H1 (cell line): Measurements from ENCODE around the gene AGER. TPM values are rescaled to one million over a fixed set of nuclear protein-coding genes. Genes with fewer than 3 reads are reported as not detected.

Experiments
- CTCF ChIA-PET: fragments of 300-600 bp; sonication (Branson Sonifier 250); formaldehyde crosslinking; loops from one replicate; lab custom pipeline; 2021; ENCODE audit not compliant: partially characterized antibody; lab: Charles Lee
- POLR2A ChIA-PET: fragments of 300-600 bp; sonication (Branson Sonifier 250); formaldehyde crosslinking; loops from one replicate; lab custom pipeline; 2021; ENCODE audit warnings: inconsistent platforms; ENCODE audit not compliant: partially characterized antibody; lab: Charles Lee
- DNase-seq, 2 experiments: peaks; one replicate each; pipeline versions ENCODE4 v3.0.0 to v3.0.0-alpha.2; 2010 to 2022; ENCODE audit warnings: low spot score in 2 of 2, low read depth in 1 of 2, mixed read lengths in 1 of 2
- FAIRE-seq: peaks from 2 replicates; lab custom pipeline; 2011; peaks lifted over from hg19 to GRCh38; lab: Jason Lieb, UNC
- H2AFZ ChIP-seq: 2 replicates; pipeline ENCODE4 v1.8.1; 2012; ENCODE audit warnings: low read length, inconsistent platforms
- H2AK5ac ChIP-seq: 2 replicates; pipeline ENCODE4 v1.6.1; 2013; ENCODE audit warnings: low read depth, low read length
- H2BK120ac ChIP-seq: replicated peaks from 2 replicates; pipeline ENCODE3; 2013; ENCODE audit warnings: low read depth, low read length, inconsistent platforms
- H2BK12ac ChIP-seq: 2 replicates; pipeline ENCODE4 v1.6.1; 2013; ENCODE audit warnings: low read depth, low read length
- H2BK15ac ChIP-seq: 2 replicates; pipeline ENCODE4 v1.6.1; 2013; ENCODE audit warnings: low read length
- H2BK20ac ChIP-seq: 2 replicates; pipeline ENCODE4 v1.6.1; 2013; ENCODE audit warnings: low read length
- H2BK5ac ChIP-seq: 2 replicates; pipeline ENCODE4 v1.6.1; 2013; ENCODE audit warnings: low read depth, low read length
- H3K14ac ChIP-seq: 2 replicates; pipeline ENCODE4 v1.6.1; 2013; ENCODE audit warnings: inconsistent platforms; ENCODE audit not compliant: insufficient read length
- H3K18ac ChIP-seq: 2 replicates; pipeline ENCODE4 v1.6.1; 2013; ENCODE audit warnings: low read length; ENCODE audit errors: extremely low read depth
- H3K23ac ChIP-seq: 2 replicates; pipeline ENCODE4 v1.6.1; 2013; ENCODE audit warnings: inconsistent platforms; ENCODE audit not compliant: insufficient read length
- H3K23me2 ChIP-seq: 2 replicates; pipeline ENCODE4 v1.6.1; 2013; ENCODE audit warnings: low read depth, low read length
- H3K27ac ChIP-seq: 2 replicates; pipeline ENCODE4 v1.6.1; 2011; ENCODE audit warnings: low read depth, low read length, inconsistent platforms
- H3K27me3 ChIP-seq, 4 experiments: replicated peaks in 1 of 4; 1 replicate in 1 of 4; 2 replicates in 3 of 4; pipeline versions ENCODE4 v1.6.1 to v1.8.1; 2011 to 2013; ENCODE audit warnings: low read length in 3 of 4, mild to moderate bottlenecking in 3 of 4, inconsistent platforms in 2 of 4, mixed read lengths in 2 of 4, moderate library complexity in 1 of 4; ENCODE audit not compliant: control insufficient read depth in 3 of 4, insufficient read depth in 3 of 4; ENCODE audit errors: extremely low read depth in 1 of 4
- H3K36me3 ChIP-seq, 4 experiments: 2 replicates each; pipeline versions ENCODE4 v1.6.1 to v1.8.1; 2011 to 2013; ENCODE audit warnings: mild to moderate bottlenecking in 4 of 4, low read length in 3 of 4, moderate library complexity in 2 of 4, control low read depth in 1 of 4, inconsistent platforms in 1 of 4; ENCODE audit not compliant: insufficient read depth in 4 of 4, control insufficient read depth in 2 of 4
- H3K4ac ChIP-seq: replicated peaks from 2 replicates; pipeline ENCODE3; 2013; ENCODE audit warnings: low read length, low read depth, mixed read lengths, inconsistent platforms; ENCODE audit not compliant: insufficient read length
- H3K4me1 ChIP-seq, 4 experiments: replicated peaks in 1 of 4; 1 replicate in 1 of 4; 2 replicates in 3 of 4; pipeline versions ENCODE4 v1.6.1 to v1.8.1; 2011 to 2013; ENCODE audit warnings: low read length in 3 of 4, inconsistent platforms in 2 of 4, mixed read lengths in 1 of 4; ENCODE audit not compliant: insufficient read depth in 4 of 4, control insufficient read depth in 3 of 4
- H3K4me2 ChIP-seq, 2 experiments: 2 replicates each; pipeline versions ENCODE4 v1.6.1 to v1.8.1; 2011 to 2013; ENCODE audit warnings: low read depth in 2 of 2, low read length in 2 of 2, control low read depth in 1 of 2, inconsistent platforms in 1 of 2, mild to moderate bottlenecking in 1 of 2; ENCODE audit not compliant: insufficient read depth in 1 of 2
- H3K4me3 ChIP-seq, 4 experiments: fragments of 200-600, 300-600 bp in 1 of 4; sonication (generic), shearing (Covaris generic), sonication (Bioruptor Twin) in 1 of 4; 2 replicates each; pipeline versions ENCODE4 v1.5.1 to v1.8.1; 2011 to 2016; ENCODE audit warnings: low read length in 4 of 4, low read depth in 3 of 4, control low read depth in 2 of 4, inconsistent platforms in 2 of 4, mild to moderate bottlenecking in 2 of 4, mixed read lengths in 1 of 4, moderate library complexity in 1 of 4; ENCODE audit not compliant: insufficient read depth in 2 of 4; ENCODE audit errors: extremely low read depth in 1 of 4
- H3K56ac ChIP-seq: replicated peaks from 2 replicates; pipeline ENCODE3; 2013; ENCODE audit warnings: low read depth, mild to moderate bottlenecking, mixed read lengths, low read length, inconsistent platforms; ENCODE audit not compliant: insufficient read length
- H3K79me1 ChIP-seq: 2 replicates; pipeline ENCODE4 v1.6.1; 2013; ENCODE audit warnings: low read depth, low read length, control low read depth
- H3K79me2 ChIP-seq, 2 experiments: 2 replicates each; pipeline versions ENCODE4 v1.6.1 to v1.8.1; 2012 to 2013; ENCODE audit warnings: low read length in 2 of 2, mild to moderate bottlenecking in 2 of 2, inconsistent platforms in 1 of 2; ENCODE audit not compliant: insufficient read depth in 2 of 2, control insufficient read depth in 1 of 2
- H3K9ac ChIP-seq, 4 experiments: replicated peaks in 1 of 4; 1 replicate in 1 of 4; 2 replicates in 3 of 4; pipeline versions ENCODE4 v1.6.1 to v1.8.1; 2011 to 2013; ENCODE audit warnings: low read depth in 3 of 4, low read length in 3 of 4, control low read depth in 2 of 4, mild to moderate bottlenecking in 2 of 4, moderate library complexity in 2 of 4, inconsistent platforms in 1 of 4; ENCODE audit errors: extremely low read depth in 1 of 4
- H3K9me3 ChIP-seq, 2 experiments: 2 replicates each; pipeline versions ENCODE4 v1.6.1 to v1.8.1; 2012 to 2013; ENCODE audit warnings: mild to moderate bottlenecking in 2 of 2, moderate library complexity in 2 of 2, control low read depth in 1 of 2, inconsistent platforms in 1 of 2, low read depth in 1 of 2, low read length in 1 of 2, mixed read lengths in 1 of 2; ENCODE audit not compliant: insufficient read depth in 2 of 2
- H4K20me1 ChIP-seq, 2 experiments: replicated peaks in 1 of 2; 2 replicates each; pipeline versions ENCODE3 to v1.8.1; 2011 to 2013; ENCODE audit warnings: inconsistent platforms in 2 of 2, low read length in 2 of 2, mild to moderate bottlenecking in 1 of 2; ENCODE audit not compliant: insufficient read depth in 2 of 2, control insufficient read depth in 1 of 2
- H4K5ac ChIP-seq: 2 replicates; pipeline ENCODE4 v1.6.1; 2013; ENCODE audit warnings: low read length, low read depth, mixed read lengths, inconsistent platforms; ENCODE audit not compliant: insufficient read length
- H4K8ac ChIP-seq: 2 replicates; pipeline ENCODE4 v1.8.0; 2013; ENCODE audit warnings: mild to moderate bottlenecking, moderate library complexity, low read length, inconsistent platforms; ENCODE audit not compliant: insufficient read depth; ENCODE audit errors: extremely low read depth
- H4K91ac ChIP-seq: replicated peaks from 2 replicates; pipeline ENCODE3; 2013; ENCODE audit warnings: low read length, mixed read lengths, inconsistent platforms; ENCODE audit not compliant: insufficient read length
- BACH1 ChIP-seq: IDR thresholded peaks from 2 replicates; pipeline ENCODE4 v1.6.1; 2012; ENCODE audit warnings: low read length, improper control_type of control experiment
- MAFK ChIP-seq: IDR thresholded peaks from 2 replicates; pipeline ENCODE4 v1.6.1; 2012; ENCODE audit warnings: low read depth, mild to moderate bottlenecking, improper control_type of control experiment, low read length
- POLR2A ChIP-seq, 2 experiments: IDR thresholded peaks; 1 replicate in 1 of 2; 2 replicates in 1 of 2; pipeline ENCODE4 v1.6.1; 2011; ENCODE audit warnings: low read depth in 2 of 2, low read length in 2 of 2, mild to moderate bottlenecking in 2 of 2; ENCODE audit errors: control extremely low read depth in 1 of 2
- POU5F1 ChIP-seq: IDR thresholded peaks from 2 replicates; pipeline ENCODE4 v1.6.1; 2011; ENCODE audit warnings: low read depth, mild to moderate bottlenecking, low read length, moderate library complexity
- whole genome bisulfite sequencing, 2 experiments: shearing (Covaris generic) in 1 of 2; methylation state at CpG; one replicate each; pipeline versions ENCODE4 v1.1.6 to v1.1.7; 2013 to 2015; ENCODE audit warnings: low lambda C conversion rate in 2 of 2, mixed read lengths in 2 of 2, inconsistent platforms in 1 of 2, low coverage in 1 of 2, missing lambda C conversion rate in 1 of 2; ENCODE audit not compliant: insufficient replicate concordance in 2 of 2, insufficient coverage in 1 of 2, insufficient read length in 1 of 2; ENCODE audit errors: extremely low coverage in 1 of 2, missing lambda C conversion rate in 1 of 2; 5-methylcytosine and 5-hydroxymethylcytosine counted together
- polyA plus RNA-seq, 7 experiments: library from polyadenylated mRNA; depleted of rRNA in 3 of 7; stranded (reverse) in 5 of 7; unstranded in 2 of 7; fragments of >200 nt in 5 of 7; fragments of 200-250 nt in 2 of 7; gene quantifications; 1 replicate in 5 of 7; 2 replicates in 1 of 7; 4 replicates in 1 of 7; pipeline versions ENCODE4 v1.2.1 to v1.2.3, GENCODE V29; 2011 to 2013; ENCODE audit warnings: missing spikeins in 2 of 7, mixed read lengths in 2 of 7
- total RNA-seq: library from RNA; stranded (reverse); fragmentation: NEBNext Ultra II Directional; extraction: Animal tissue kit (Norgen Biotek cat#: 25700); gene quantifications from 2 replicates; pipeline ENCODE4 v1.2.1, GENCODE V29; 2021

The AGER gene
- total and polyA plus RNA-seq, 2 of the 8 experiments (the other 6 are each of a cell fraction or from before 2014, with no cell fraction given), result 3.8 to 10.9 TPM

GRCh38 chr6:32216285-32216684, 32.2 kb upstream of the AGER start:
- Histone ChIP-seq H3K14ac (no peak overlapping the region), H3K23ac (no peak overlapping the region), H4K91ac (no peak overlapping the region), H3K27me3 (no peaks in the 10 kb centered on the region), H2BK12ac (no peak overlapping the region), H3K9ac (no peak overlapping the region), H3K23me2 (no peaks in the 10 kb centered on the region; the same call in 1 of the 2 replicates), H2BK120ac (no peak overlapping the region), H3K4ac (no peak overlapping the region), H3K4me2 (no peak overlapping the region), H2BK20ac (no peak overlapping the region), H3K9me3 (no peaks in the 10 kb centered on the region), H3K79me1 (no peaks in the 10 kb centered on the region; the same call in 1 of the 2 replicates), H4K5ac (no peak overlapping the region), H2BK5ac (no peak overlapping the region), H2AFZ (no peak overlapping the region), H3K79me2 (no peaks in the 10 kb centered on the region), H4K8ac (no peak overlapping the region), H4K20me1 (no peaks in the 10 kb centered on the region), H3K18ac (no peak overlapping the region), H3K36me3 (no peaks in the 10 kb centered on the region), H3K4me3 (no peak overlapping the region), H2AK5ac (no peak overlapping the region), H3K4me1 (no peaks in the 10 kb centered on the region), H3K56ac (no peak overlapping the region), H2BK15ac (no peak overlapping the region), H3K27ac (no peak overlapping the region)
- 85% methylated on average over 10 of the region's 10 CpGs; no CpG with 5 or more reads in 1 of the 2 experiments for WGBS, 2 experiments
- DNase-seq (no peak), FAIRE-seq (no peak)
- POLR2A ChIA-PET, result no interaction called here
- TF ChIP-seq MAFK (no peak), POLR2A (IDR thresholded peaks at IDR 0.05; ENCODE audit: control extremely low read depth in 1 of 2, low read depth in 2 of 2, low read length in 2 of 2) (no peak), BACH1 (no peak), POU5F1 (no peak)
- CTCF ChIA-PET, result no interaction called here
